SK-N-SH treated with all-trans-retinoic acid at 6 μM for 48 hours (cell line): ENCODE data around the gene P2RY6.

Source experiments
- ARNTL ChIP-seq: fragments of 450-650 bp; formaldehyde crosslinking; IDR thresholded peaks from 2 replicates; pipeline ENCODE4 v1.5.0; 2020; ENCODE audit warnings: low read depth, mild to moderate bottlenecking, moderate library complexity, borderline replicate concordance
- BACH2 ChIP-seq: fragments of 250-450 bp; sonication (Bioruptor Pico); IDR thresholded peaks from 2 replicates; pipeline ENCODE4 v1.9.0; 2021; ENCODE audit warnings: mild to moderate bottlenecking, borderline replicate concordance
- CSDC2 ChIP-seq: fragments of 250-450 bp; sonication (Bioruptor Pico); IDR thresholded peaks from 2 replicates; pipeline ENCODE4 v1.5.0; 2020; ENCODE audit warnings: mild to moderate bottlenecking, moderate library complexity
- ISL1 ChIP-seq: fragments of 250-450 bp; sonication (Bioruptor Pico); IDR thresholded peaks from 2 replicates; pipeline ENCODE4 v2.1.2; 2022; ENCODE audit warnings: mild to moderate bottlenecking, moderate library complexity
- PPARA ChIP-seq: fragments of 250-450 bp; sonication (Bioruptor Pico); IDR thresholded peaks from 2 replicates; pipeline ENCODE4 v1.5.0; 2020; ENCODE audit warnings: mild to moderate bottlenecking, borderline replicate concordance
- SNAI2 ChIP-seq: fragments of 250-450 bp; sonication (Bioruptor Pico); IDR thresholded peaks from 2 replicates; pipeline ENCODE4 v1.5.0; 2020; ENCODE audit warnings: mild to moderate bottlenecking, moderate library complexity
- TCF4 ChIP-seq: fragments of 250-450 bp; sonication (Bioruptor Pico); IDR thresholded peaks from 2 replicates; pipeline ENCODE4 v1.8.0; 2021; ENCODE audit warnings: mild to moderate bottlenecking, moderate library complexity, borderline replicate concordance
- ZC3H10 ChIP-seq: fragments of 250-450 bp; sonication (Bioruptor Pico); IDR thresholded peaks from 2 replicates; pipeline ENCODE4 v1.5.1; 2021; ENCODE audit warnings: mild to moderate bottlenecking, moderate library complexity
- ZFP3 ChIP-seq: fragments of 250-450 bp; sonication (Bioruptor Pico); IDR thresholded peaks from 2 replicates; pipeline ENCODE4 v1.5.0; 2020; ENCODE audit warnings: mild to moderate bottlenecking, moderate library complexity
- ZFP30 ChIP-seq: fragments of 450-650 bp; formaldehyde crosslinking; IDR thresholded peaks from 2 replicates; pipeline ENCODE4 v1.5.0; 2022; ENCODE audit warnings: mild to moderate bottlenecking, moderate library complexity
- ZNF70 ChIP-seq: fragments of 450-650 bp; formaldehyde crosslinking; IDR thresholded peaks from 2 replicates; pipeline ENCODE4 v1.5.0; 2020; ENCODE audit warnings: mild to moderate bottlenecking, moderate library complexity
- TF ChIP-seq, protein P1 (sequence below): fragments of 250-450 bp; sonication (Bioruptor Pico); IDR thresholded peaks from 2 replicates; pipeline ENCODE4 v1.8.0; 2020; ENCODE audit warnings: mild to moderate bottlenecking, moderate library complexity, borderline replicate concordance
- TF ChIP-seq, protein P2 (sequence below): fragments of 250-450 bp; sonication (Bioruptor Pico); IDR thresholded peaks from 2 replicates; pipeline ENCODE4 v1.8.0; 2021; ENCODE audit warnings: low read depth, mild to moderate bottlenecking, moderate library complexity, borderline replicate concordance
- TF ChIP-seq, protein P3 (sequence below): fragments of 250-450 bp; sonication (Bioruptor Pico); IDR thresholded peaks from 2 replicates; pipeline ENCODE4 v1.5.1; 2020; ENCODE audit warnings: low read depth, mild to moderate bottlenecking, moderate library complexity

- TF ChIP-seq ZNF70 = no peak
- no peak for TF ChIP-seq ZFP30
- TF ChIP-seq, protein P1, sequence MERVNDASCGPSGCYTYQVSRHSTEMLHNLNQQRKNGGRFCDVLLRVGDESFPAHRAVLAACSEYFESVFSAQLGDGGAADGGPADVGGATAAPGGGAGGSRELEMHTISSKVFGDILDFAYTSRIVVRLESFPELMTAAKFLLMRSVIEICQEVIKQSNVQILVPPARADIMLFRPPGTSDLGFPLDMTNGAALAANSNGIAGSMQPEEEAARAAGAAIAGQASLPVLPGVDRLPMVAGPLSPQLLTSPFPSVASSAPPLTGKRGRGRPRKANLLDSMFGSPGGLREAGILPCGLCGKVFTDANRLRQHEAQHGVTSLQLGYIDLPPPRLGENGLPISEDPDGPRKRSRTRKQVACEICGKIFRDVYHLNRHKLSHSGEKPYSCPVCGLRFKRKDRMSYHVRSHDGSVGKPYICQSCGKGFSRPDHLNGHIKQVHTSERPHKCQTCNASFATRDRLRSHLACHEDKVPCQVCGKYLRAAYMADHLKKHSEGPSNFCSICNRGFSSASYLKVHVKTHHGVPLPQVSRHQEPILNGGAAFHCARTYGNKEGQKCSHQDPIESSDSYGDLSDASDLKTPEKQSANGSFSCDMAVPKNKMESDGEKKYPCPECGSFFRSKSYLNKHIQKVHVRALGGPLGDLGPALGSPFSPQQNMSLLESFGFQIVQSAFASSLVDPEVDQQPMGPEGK = no peak
- TF ChIP-seq, protein P2, sequence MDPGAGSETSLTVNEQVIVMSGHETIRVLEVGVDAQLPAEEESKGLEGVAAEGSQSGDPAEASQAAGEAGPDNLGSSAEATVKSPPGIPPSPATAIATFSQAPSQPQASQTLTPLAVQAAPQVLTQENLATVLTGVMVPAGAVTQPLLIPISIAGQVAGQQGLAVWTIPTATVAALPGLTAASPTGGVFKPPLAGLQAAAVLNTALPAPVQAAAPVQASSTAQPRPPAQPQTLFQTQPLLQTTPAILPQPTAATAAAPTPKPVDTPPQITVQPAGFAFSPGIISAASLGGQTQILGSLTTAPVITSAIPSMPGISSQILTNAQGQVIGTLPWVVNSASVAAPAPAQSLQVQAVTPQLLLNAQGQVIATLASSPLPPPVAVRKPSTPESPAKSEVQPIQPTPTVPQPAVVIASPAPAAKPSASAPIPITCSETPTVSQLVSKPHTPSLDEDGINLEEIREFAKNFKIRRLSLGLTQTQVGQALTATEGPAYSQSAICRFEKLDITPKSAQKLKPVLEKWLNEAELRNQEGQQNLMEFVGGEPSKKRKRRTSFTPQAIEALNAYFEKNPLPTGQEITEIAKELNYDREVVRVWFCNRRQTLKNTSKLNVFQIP = no peak
- no peak for TF ChIP-seq ARNTL (CRISPR knock-in tag)
- TF ChIP-seq TCF4 (CRISPR knock-in tag) = no peak
- no peak for TF ChIP-seq BACH2 (CRISPR knock-in tag)
- no peak for TF ChIP-seq ZFP3 (CRISPR knock-in tag)
- TF ChIP-seq, protein P3, sequence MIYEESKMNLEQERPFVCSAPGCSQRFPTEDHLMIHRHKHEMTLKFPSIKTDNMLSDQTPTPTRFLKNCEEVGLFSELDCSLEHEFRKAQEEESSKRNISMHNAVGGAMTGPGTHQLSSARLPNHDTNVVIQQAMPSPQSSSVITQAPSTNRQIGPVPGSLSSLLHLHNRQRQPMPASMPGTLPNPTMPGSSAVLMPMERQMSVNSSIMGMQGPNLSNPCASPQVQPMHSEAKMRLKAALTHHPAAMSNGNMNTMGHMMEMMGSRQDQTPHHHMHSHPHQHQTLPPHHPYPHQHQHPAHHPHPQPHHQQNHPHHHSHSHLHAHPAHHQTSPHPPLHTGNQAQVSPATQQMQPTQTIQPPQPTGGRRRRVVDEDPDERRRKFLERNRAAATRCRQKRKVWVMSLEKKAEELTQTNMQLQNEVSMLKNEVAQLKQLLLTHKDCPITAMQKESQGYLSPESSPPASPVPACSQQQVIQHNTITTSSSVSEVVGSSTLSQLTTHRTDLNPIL (CRISPR knock-in tag) = no peak
- TF ChIP-seq ZC3H10 = no peak
- TF ChIP-seq SNAI2 = no peak
- no peak for TF ChIP-seq ISL1 (CRISPR knock-in tag)
- TF ChIP-seq PPARA (CRISPR knock-in tag) = no peak
- TF ChIP-seq CSDC2 (CRISPR knock-in tag) = no peak
These were observed 32.5 kb upstream of the P2RY6 start for GRCh38 chr11:73239571-73240189.
